Body of pancreas (tissue), 4 donors: Measurements from ENCODE around the gene IL22RA1.

Experiments used
- CTCF ChIP-seq, 7 experiments: fragments of 450-650 bp in 4 of 7; fragments of 200-600 bp in 3 of 7; sonication (generic) in 3 of 7; IDR thresholded peaks; one replicate each; pipeline ENCODE4 v1.5.1; 2016 to 2019; ENCODE audit warnings: antibody characterized with exemption in 7 of 7
- POLR2A ChIP-seq, 3 donors: fragments of 450-650 bp; IDR thresholded peaks; one replicate each; pipeline ENCODE4 v1.6.1; 2016; ENCODE audit warnings: antibody characterized with exemption in 3 of 3, mild to moderate bottlenecking in 2 of 3

DNA sequence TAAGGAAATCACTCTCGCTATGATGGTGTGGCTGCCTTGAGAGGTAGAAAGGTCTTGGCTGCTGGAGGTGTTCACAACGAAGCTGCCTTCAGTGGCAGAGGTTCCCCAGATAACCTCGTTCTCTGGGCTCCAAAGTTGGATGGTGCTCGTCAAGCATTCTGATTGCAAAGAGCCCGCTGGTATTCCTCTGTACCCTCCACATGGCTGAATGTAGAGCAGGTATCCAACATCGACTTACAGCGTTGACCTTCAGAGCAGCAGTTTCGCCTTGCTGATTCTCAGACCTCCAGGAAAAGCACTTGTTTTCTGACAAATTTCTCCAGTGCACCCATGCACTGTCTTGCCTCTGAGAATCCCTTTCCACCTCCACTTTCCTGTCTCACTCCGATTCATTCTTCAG, 4.3 kb upstream of the IL22RA1 start:
- TF ChIP-seq CTCF (IDR thresholded peaks at IDR 0.05) (no peak), POLR2A (IDR thresholded peaks at IDR 0.05) (no peak)
